Activated CD4-positive, alpha-beta T cell treated with anti-CD3 and anti-CD28 coated beads, Interleukin-2, Interleukin-6, amounts not matched to agents 100 ng/mL and 50 ng/mL, durations not matched to agents 16 hours and 8 hours (primary cell): ENCODE data around the gene NOP56.
A peak's percentile ranks its signal among the peaks of the same experiment; 100 is the strongest.

Source experiments
- DNase-seq: peaks from one replicate; pipeline ENCODE4 v3.0.0-alpha.2; 2020

NOP56 gene

GRCh38 chr20:2651772-2652723 lies at the start of gene NOP56:
NOP56 (plus strand) TSS chr20:2652632; CDS start chr20:2652661, 29 bp downstream.
- peak; percentile 97 for DNase-seq

- no peak for DNase-seq
These were observed 49.7 kb upstream of the NOP56 start for GRCh38 chr20:2602746-2603145.

- DNase-seq, result no peak
These were observed 48.5 kb upstream of the NOP56 start for GRCh38 chr20:2603816-2604505.

GRCh38 chr20:2604506-2604835 lies 48.0 kb upstream of the NOP56 start:
- DNase-seq, result no peak

GRCh38 chr20:2606507-2607006 lies 45.9 kb upstream of the NOP56 start:
- DNase-seq, result no peak

- no peak for DNase-seq
These were observed 42.1 kb upstream of the NOP56 start for GRCh38 chr20:2610326-2610725.

- DNase-seq, result no peak
These were observed 41.3 kb upstream of the NOP56 start for GRCh38 chr20:2610941-2611720.

- no peak for DNase-seq
These were observed 40.4 kb upstream of the NOP56 start for GRCh38 chr20:2612073-2612472.

GRCh38 chr20:2616634-2617033 lies 35.8 kb upstream of the NOP56 start:
- no peak for DNase-seq

- DNase-seq, result no peak
These were observed 35.2 kb upstream of the NOP56 start for GRCh38 chr20:2617099-2617714.

- DNase-seq, result no peak
These were observed 33.6 kb upstream of the NOP56 start for GRCh38 chr20:2618815-2619214.

- no peak for DNase-seq
These were observed 33.1 kb upstream of the NOP56 start for GRCh38 chr20:2619337-2619736.

GRCh38 chr20:2619961-2620595 lies 32.4 kb upstream of the NOP56 start:
- no peak for DNase-seq

GRCh38 chr20:2624190-2624589 lies 28.2 kb upstream of the NOP56 start:
- no peak for DNase-seq

GRCh38 chr20:2625062-2625461 lies 27.4 kb upstream of the NOP56 start:
- DNase-seq, result no peak

- no peak for DNase-seq
These were observed 25.4 kb upstream of the NOP56 start for GRCh38 chr20:2626853-2627541.

- DNase-seq, result no peak
These were observed 21.2 kb upstream of the NOP56 start for GRCh38 chr20:2631228-2631627.

GRCh38 chr20:2633381-2633780 lies 19.1 kb upstream of the NOP56 start:
- no peak for DNase-seq

GRCh38 chr20:2637246-2637645 lies 15.2 kb upstream of the NOP56 start:
- no peak for DNase-seq

GRCh38 chr20:2640260-2640659 lies 12.2 kb upstream of the NOP56 start:
- no peak for DNase-seq

GRCh38 chr20:2640899-2641298 lies 11.5 kb upstream of the NOP56 start:
- no peak for DNase-seq

GRCh38 chr20:2643708-2644107 lies 8.7 kb upstream of the NOP56 start:
- DNase-seq, result no peak
